IMR-90 (cell line): ENCODE measurements around the gene GDNF. TPM values are rescaled to one million over a fixed set of nuclear protein-coding genes. Genes with fewer than 3 reads are reported as not detected.

Experiments
- ATAC-seq: fragments of 200-7000 bp; cut with Tn5 transposase; 2 replicates; pipeline ENCODE4 v1.9.1; 2020; ENCODE audit warnings: low read depth, mild to moderate bottlenecking, moderate library complexity
- BruUV-seq: library from RNA; stranded (reverse); fragments of 400-500 nt; replicated peaks from 2 replicates; lab custom pipeline; 2021; lab: Mats Ljungman, UMichigan
- CTCF ChIA-PET: fragments of 300-600 bp; formaldehyde crosslinking; extraction: SDS; loops from one replicate; lab custom pipeline; 2021; ENCODE audit warnings: antibody characterized with exemption; lab: Yijun Ruan, JAX
- POLR2A ChIA-PET: fragments of 300-600 bp; sonication (Branson Sonifier 250); formaldehyde crosslinking; loops from one replicate; lab custom pipeline; 2022; ENCODE audit warnings: antibody characterized with exemption; ENCODE audit not compliant: unreplicated experiment; lab: Charles Lee
- DNase-seq: peaks from one replicate; pipeline ENCODE4 v3.0.0; 2013
- H2AFZ ChIP-seq: replicated peaks from 2 replicates; pipeline ENCODE3; 2013; ENCODE audit warnings: low read length, mild to moderate bottlenecking; ENCODE audit not compliant: poor library complexity
- H2AK5ac ChIP-seq: 2 replicates; pipeline ENCODE4 v1.6.1; 2013; ENCODE audit warnings: low read depth, low read length, inconsistent platforms
- H2AK9ac ChIP-seq: replicated peaks from 2 replicates; pipeline ENCODE3; 2013; ENCODE audit warnings: mild to moderate bottlenecking, low read depth, low read length, moderate library complexity; ENCODE audit not compliant: poor library complexity
- H2BK120ac ChIP-seq: 2 replicates; pipeline ENCODE4 v1.6.1; 2013; ENCODE audit warnings: low read depth, low read length, inconsistent platforms
- H2BK15ac ChIP-seq: 3 replicates; pipeline ENCODE4 v1.6.1; 2013; ENCODE audit warnings: low read depth, low read length, inconsistent platforms
- H2BK20ac ChIP-seq: 2 replicates; pipeline ENCODE4 v1.6.1; 2013; ENCODE audit warnings: low read depth, mild to moderate bottlenecking, inconsistent platforms, low read length, moderate library complexity
- H2BK5ac ChIP-seq: 2 replicates; pipeline ENCODE4 v1.6.1; 2013; ENCODE audit warnings: mild to moderate bottlenecking, low read depth, low read length, inconsistent platforms; ENCODE audit not compliant: poor library complexity, severe bottlenecking
- H3K14ac ChIP-seq: replicated peaks from 2 replicates; pipeline ENCODE4 v1.6.1; 2013; ENCODE audit warnings: low read depth, low read length, inconsistent platforms
- H3K18ac ChIP-seq: 2 replicates; pipeline ENCODE4 v1.6.1; 2013; ENCODE audit warnings: low read depth, low read length, control low read depth
- H3K23ac ChIP-seq: 2 replicates; pipeline ENCODE4 v1.6.1; 2013; ENCODE audit warnings: low read depth, low read length, inconsistent platforms
- H3K27ac ChIP-seq: 2 replicates; pipeline ENCODE4 v1.5.1; 2013; ENCODE audit warnings: mild to moderate bottlenecking, control low read depth, low read length; ENCODE audit not compliant: insufficient read depth
- H3K27me3 ChIP-seq: 2 replicates; pipeline ENCODE4 v1.6.1; 2013; ENCODE audit warnings: low read length; ENCODE audit not compliant: control insufficient read depth, insufficient read depth
- H3K36me3 ChIP-seq: 2 replicates; pipeline ENCODE4 v1.6.1; 2013; ENCODE audit warnings: low read length, mixed read lengths; ENCODE audit not compliant: control insufficient read depth, insufficient read depth
- H3K4ac ChIP-seq: 2 replicates; pipeline ENCODE4 v1.6.1; 2013; ENCODE audit warnings: low read depth, low read length, inconsistent platforms
- H3K4me1 ChIP-seq: 2 replicates; pipeline ENCODE4 v1.6.1; 2013; ENCODE audit warnings: low read length, mixed read lengths; ENCODE audit not compliant: control insufficient read depth, insufficient read depth
- H3K4me2 ChIP-seq: 2 replicates; pipeline ENCODE4 v1.6.1; 2013; ENCODE audit warnings: low read depth, mild to moderate bottlenecking, control low read depth, low read length, moderate library complexity
- H3K4me3 ChIP-seq: 2 replicates; pipeline ENCODE4 v1.5.1; 2013; ENCODE audit warnings: low read depth, mild to moderate bottlenecking, control low read depth, low read length, moderate library complexity; ENCODE audit not compliant: insufficient read depth
- H3K56ac ChIP-seq: 2 replicates; pipeline ENCODE4 v1.6.1; 2013; ENCODE audit warnings: low read length, inconsistent platforms; ENCODE audit not compliant: insufficient read depth; ENCODE audit errors: extremely low read depth
- H3K79me1 ChIP-seq, 2 experiments: 2 replicates each; pipeline ENCODE4 v1.6.1; 2013; ENCODE audit warnings: low read length in 2 of 2, inconsistent platforms in 1 of 2, low read depth in 1 of 2
- H3K9ac ChIP-seq: 2 replicates; pipeline ENCODE4 v1.6.1; 2013; ENCODE audit warnings: low read depth, low read length, control low read depth
- H3K9me1 ChIP-seq: 2 replicates; pipeline ENCODE4 v1.6.1; 2013; ENCODE audit warnings: low read length, inconsistent platforms; ENCODE audit not compliant: insufficient read depth
- H3K9me3 ChIP-seq: 2 replicates; pipeline ENCODE4 v1.6.1; 2013; ENCODE audit warnings: low read length; ENCODE audit not compliant: control insufficient read depth, insufficient read depth
- H4K20me1 ChIP-seq: 2 replicates; pipeline ENCODE4 v1.6.1; 2013; ENCODE audit warnings: low read length, inconsistent platforms; ENCODE audit not compliant: insufficient read depth
- H4K5ac ChIP-seq: 2 replicates; pipeline ENCODE4 v1.6.1; 2013; ENCODE audit warnings: mild to moderate bottlenecking, low read depth, low read length, control low read depth
- H4K8ac ChIP-seq, 2 experiments: 2 replicates each; pipeline ENCODE4 v1.6.1; 2013; ENCODE audit warnings: low read depth in 2 of 2, low read length in 2 of 2, control low read depth in 1 of 2, inconsistent platforms in 1 of 2
- H4K91ac ChIP-seq: 2 replicates; pipeline ENCODE4 v1.6.1; 2013; ENCODE audit warnings: low read depth, low read length, inconsistent platforms; ENCODE audit not compliant: insufficient read depth
- MAFK ChIP-seq: IDR thresholded peaks from 2 replicates; pipeline ENCODE4 v1.6.1; 2012; ENCODE audit warnings: low read depth, low read length, improper control_type of control experiment
- WGBS, 2 experiments: methylation state at CpG; one replicate each; pipeline versions ENCODE4 v1.1.5 to v1.1.7; 2013; ENCODE audit warnings: missing lambda C conversion rate in 2 of 2; ENCODE audit not compliant: insufficient read length in 1 of 2; ENCODE audit errors: extremely low coverage in 2 of 2; 5-methylcytosine and 5-hydroxymethylcytosine counted together
- dilution Hi-C: fragments of 300-500 bp; cut with HindIII; formaldehyde crosslinking; loops from one replicate; pipeline ENCODE4 v1.14.3; 2018; ENCODE audit warnings: low sequenced_read_pairs; ENCODE audit not compliant: unreplicated experiment
- in situ Hi-C: fragments of 300-500 bp; cut with MboI; formaldehyde crosslinking; loops from 3 replicates; pipeline ENCODE4 v1.14.3; 2019; ENCODE audit warnings: low sequenced_read_pairs, inconsistent platforms, mixed read lengths
- intact Hi-C: fragments of 100-400 bp; cut with micrococcal nuclease; formaldehyde crosslinking; loops from 2 replicates; pipeline ENCODE4 v1.10.0; 2022
- polyA plus RNA-seq, 3 experiments: library from polyadenylated mRNA; depleted of rRNA; stranded (reverse); fragments of >200 nt; gene quantifications; 2 replicates each; pipeline ENCODE4 v1.2.3, GENCODE V29; 2012; ENCODE audit warnings: low replicate concordance in 1 of 3
- total RNA-seq: library from RNA; depleted of rRNA; stranded (reverse); fragments of >200 nt; gene quantifications from 2 replicates; pipeline ENCODE4 v1.2.3, GENCODE V29; 2012
- TF ChIP-seq, protein P1 (sequence below): fragments of 150-350 bp; IDR thresholded peaks from 2 replicates; pipeline ENCODE4 v1.6.1; 2017; ENCODE audit warnings: mild to moderate bottlenecking, antibody characterized with exemption, low read length, low read depth

The GDNF gene
- total and polyA plus RNA-seq, 2 of the 4 experiments (the other 2 are of a cell fraction), result 0.18 to 0.82 TPM

- Histone ChIP-seq H3K23ac (no peak overlapping the region), H2AK9ac (no peak overlapping the region), H4K91ac (no peak overlapping the region), H3K4me3 (no peak overlapping the region), H3K36me3 (peaks cover 4% of the 10 kb centered on the region; the same call in 1 of the 2 replicates), H3K9ac (no peak overlapping the region), H2AK5ac (no peak overlapping the region), H2BK120ac (no peak overlapping the region), H3K18ac (no peak overlapping the region), H2BK15ac (no peak overlapping the region; the same call in 2 of the 3 replicates), H3K56ac (no peak overlapping the region), H4K20me1 (no peaks in the 10 kb centered on the region), H3K4me2 (peak overlapping the region; percentile 0; the same call in 1 of the 2 replicates), H3K79me1 (no peaks in the 10 kb centered on the region), H4K5ac (no peak overlapping the region), H4K8ac (no peak overlapping the region), H2BK5ac (no peak overlapping the region), H3K27ac (no peak overlapping the region), H3K27me3 (no peaks in the 10 kb centered on the region), H2BK20ac (0 out of 2 replicates have a peak overlapping the region, but pooled peaks have one; percentile 28), H3K14ac (0 out of 2 replicates have a peak overlapping the region, but pooled peaks have one; percentile 11), H2AFZ (peak overlapping the region; percentile 59), H3K4me1 (peaks cover 6% of the 10 kb centered on the region), H3K9me3 (no peaks in the 10 kb centered on the region), H3K4ac (no peak overlapping the region), H3K9me1 (no peaks in the 10 kb centered on the region)
- dilution Hi-C loops, result no loop called here
- POLR2A ChIA-PET, result no interaction called here
- DNase-seq, result peak; percentile 49
- BruUV-seq, result no TSS peak
- CTCF ChIA-PET, result no interaction called here
- ATAC-seq, result peak; percentile 79; the same call in 1 of the 2 replicates
- intact Hi-C loops, result no loop called here
- 29% methylated on average over 1 of the region's 3 CpGs; no CpG with 5 or more reads in 1 of the 2 experiments for WGBS, 2 experiments
- in situ Hi-C loops, result no loop called here
- TF ChIP-seq, protein P1, sequence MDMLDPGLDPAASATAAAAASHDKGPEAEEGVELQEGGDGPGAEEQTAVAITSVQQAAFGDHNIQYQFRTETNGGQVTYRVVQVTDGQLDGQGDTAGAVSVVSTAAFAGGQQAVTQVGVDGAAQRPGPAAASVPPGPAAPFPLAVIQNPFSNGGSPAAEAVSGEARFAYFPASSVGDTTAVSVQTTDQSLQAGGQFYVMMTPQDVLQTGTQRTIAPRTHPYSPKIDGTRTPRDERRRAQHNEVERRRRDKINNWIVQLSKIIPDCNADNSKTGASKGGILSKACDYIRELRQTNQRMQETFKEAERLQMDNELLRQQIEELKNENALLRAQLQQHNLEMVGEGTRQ, result peak; percentile 43; the same call in 1 of the 2 replicates
- no peak for TF ChIP-seq MAFK
Observed at GRCh38 chr5:37816883-37817282, 23.0 kb downstream of the GDNF start.
